ENCODE results near the gene ASAH2.
"Not testable (repeated sequence)": the region's sequence is repeated elsewhere in the genome, so short reads cannot be mapped to it uniquely, and the experiment has no call there.

The ASAH2 gene

GRCh38 chr10:50250096-50250854, 1.0 kb downstream of the ASAH2 start:
- DNase-seq = no peak

- DNase-seq = no peak
Measured at GRCh38 chr10:50248598-50248997, 2.7 kb downstream of the ASAH2 start.

DNA sequence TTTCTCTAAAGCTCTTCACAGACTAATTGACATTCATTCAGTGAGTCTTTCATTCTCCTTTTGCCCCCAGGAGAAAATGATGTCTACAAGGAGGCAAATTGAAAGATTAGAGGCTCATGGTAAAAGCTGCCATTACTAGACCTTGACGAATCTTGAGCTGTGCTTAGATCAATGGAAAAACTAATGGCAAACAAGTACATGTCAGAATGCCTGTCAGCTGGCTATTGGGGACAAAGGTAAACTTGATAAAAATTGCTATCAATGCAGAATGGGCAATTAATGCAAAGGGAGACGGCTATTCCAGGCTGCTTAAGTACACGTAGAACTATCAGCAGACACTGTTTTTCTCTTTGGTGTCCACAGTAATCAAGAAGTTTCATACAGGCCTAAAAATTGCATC, 3.3 kb downstream of the ASAH2 start:
- no peak for DNase-seq

- no peak for DNase-seq
Measured at GRCh38 chr10:50244201-50244600, 7.1 kb downstream of the ASAH2 start.

GRCh38 chr10:50242777-50243176, 8.5 kb downstream of the ASAH2 start:
- no peak for DNase-seq

GRCh38 chr10:50241478-50241877, 9.8 kb downstream of the ASAH2 start:
- not testable (repeated sequence) for DNase-seq

DNA sequence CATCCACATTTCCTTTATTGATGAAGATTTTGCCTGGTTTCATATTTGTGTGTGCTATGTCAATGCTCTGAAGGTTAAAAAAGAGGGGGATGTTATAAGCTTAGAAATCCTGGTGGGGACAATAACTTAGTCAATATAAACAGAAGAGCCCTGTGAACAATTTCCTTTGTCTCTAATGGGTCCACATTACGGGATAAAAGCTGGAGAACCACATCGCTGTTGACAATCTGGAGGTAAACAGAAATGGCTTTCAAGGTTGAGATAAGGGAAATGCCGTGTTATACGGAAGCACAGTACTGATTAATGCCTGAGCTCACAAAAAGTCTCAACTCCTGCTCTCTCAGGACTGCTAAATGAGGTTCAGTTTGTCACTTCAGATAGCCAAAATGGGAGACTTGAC, 16.8 kb downstream of the ASAH2 start:
- no peak for DNase-seq

DNA sequence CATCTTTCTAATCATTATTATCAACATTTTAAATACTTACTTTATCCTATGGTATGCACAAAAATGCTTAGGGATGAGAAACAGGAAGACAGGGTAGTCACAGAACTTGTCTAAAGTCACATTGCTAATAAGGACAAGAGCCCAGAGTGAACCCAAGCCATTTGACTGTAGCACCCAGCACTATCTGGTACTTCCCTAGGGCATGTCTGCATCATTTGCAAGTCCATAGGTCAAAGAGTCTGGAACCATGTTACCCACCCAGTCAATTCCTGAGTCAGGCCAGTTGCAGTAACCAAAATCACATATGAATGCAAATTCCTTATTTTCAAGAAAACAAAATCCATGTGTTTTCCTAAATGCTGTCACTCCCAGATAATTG, 19.1 kb downstream of the ASAH2 start:
- no peak for DNase-seq

DNA sequence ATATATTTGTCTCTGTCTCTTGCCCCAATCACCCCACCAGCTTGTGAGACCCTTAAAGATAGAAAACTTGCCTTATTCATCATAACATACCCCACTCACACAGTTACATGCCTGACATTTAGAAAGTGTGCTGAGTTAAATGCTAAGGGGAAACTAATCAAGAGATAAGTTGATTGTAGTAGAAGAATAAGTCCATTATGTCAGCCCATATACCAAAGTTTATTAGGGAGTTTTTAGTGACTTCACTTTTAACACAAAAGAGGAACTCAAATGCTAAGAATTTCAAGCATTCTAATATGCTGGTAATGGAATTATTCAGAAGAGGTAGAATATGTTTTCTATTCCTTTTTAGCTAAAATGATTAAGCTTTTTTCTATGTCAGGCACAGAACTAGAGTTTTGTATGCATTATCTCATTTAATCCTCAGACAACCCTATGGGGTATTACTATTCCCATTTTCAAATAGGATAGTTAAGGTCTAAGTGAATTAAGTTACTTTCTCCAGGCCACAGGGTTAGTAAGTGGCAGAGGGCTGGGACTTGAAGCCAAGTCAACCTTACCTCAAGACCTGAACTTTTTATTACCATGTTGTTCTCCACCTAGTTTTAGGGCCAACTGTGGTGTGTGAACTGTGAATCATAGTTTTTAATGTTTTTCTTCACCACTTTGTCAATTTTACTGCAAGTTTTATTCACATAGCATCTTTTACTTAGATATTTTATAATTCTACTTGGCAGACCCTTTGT, 19.6 kb downstream of the ASAH2 start:
- no peak for DNase-seq

GRCh38 chr10:50229460-50229859, 21.9 kb downstream of the ASAH2 start:
- DNase-seq = no peak

GRCh38 chr10:50228672-50229071, 22.6 kb downstream of the ASAH2 start:
- no peak for DNase-seq

GRCh38 chr10:50226610-50227009, 24.7 kb downstream of the ASAH2 start:
- no peak for DNase-seq

GRCh38 chr10:50224330-50224952, 26.9 kb downstream of the ASAH2 start:
- no peak for DNase-seq

DNA sequence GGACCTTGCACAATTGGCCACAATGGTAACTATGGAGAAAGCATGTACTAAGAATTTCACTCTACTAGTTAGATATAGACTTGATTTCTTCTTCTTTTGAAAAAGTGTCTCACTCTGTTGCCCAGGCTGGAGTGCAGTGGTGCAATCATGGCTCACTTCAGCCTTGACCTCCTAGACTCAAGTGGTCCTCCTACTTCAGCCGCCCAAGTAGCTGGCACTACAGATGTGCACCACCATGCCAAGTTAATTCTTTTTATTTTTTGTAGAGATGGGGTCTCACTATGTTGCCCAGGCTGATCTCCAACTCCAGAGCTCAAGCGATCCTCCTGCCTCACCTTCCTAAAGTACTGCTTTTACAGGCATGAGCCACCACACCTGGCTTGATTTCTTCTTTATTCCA, 29.1 kb downstream of the ASAH2 start:
- DNase-seq = no peak

GRCh38 chr10:50221470-50221869, 29.8 kb downstream of the ASAH2 start:
- DNase-seq = no peak

- DNase-seq = no peak
Measured at GRCh38 chr10:50219646-50220045, 31.7 kb downstream of the ASAH2 start.

DNA sequence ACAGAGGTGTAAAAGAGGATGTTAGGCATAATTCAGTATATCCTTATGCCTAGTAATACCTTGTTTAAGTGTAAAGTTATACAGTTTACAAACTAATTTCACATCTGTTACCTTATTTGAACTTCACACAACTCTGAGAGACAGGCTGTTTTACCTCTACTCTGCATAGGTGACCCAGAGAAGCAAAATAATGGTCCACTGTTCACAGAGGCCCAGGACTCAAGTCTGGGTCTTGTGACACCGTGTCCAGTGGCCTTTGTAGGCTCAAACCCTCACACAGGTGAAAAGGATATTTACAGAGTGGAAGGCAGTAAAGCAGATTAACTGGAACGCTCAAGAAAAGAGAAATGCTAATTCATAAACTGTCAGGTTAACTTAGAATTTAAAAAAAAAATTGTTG, 32.1 kb downstream of the ASAH2 start:
- no peak for DNase-seq

DNA sequence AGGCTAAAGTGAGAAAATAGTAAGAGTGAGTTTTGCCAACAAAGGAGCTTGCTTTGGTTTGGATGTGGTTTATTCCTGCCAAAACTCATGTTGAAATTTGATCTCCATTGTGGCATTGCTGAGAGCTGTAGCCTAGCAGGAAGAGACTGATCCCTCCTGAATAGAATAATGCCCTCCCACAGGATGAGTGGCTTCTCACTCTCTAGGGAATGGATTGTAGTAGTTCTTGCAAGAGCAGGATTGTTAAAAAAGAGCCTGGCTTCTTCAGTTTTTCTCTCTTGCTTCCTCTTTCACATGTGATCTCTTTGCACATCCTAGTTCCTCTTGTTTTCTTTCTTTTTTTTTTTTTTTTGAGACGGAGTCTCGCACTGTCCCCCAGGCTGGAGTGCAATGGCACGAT, 34.4 kb downstream of the ASAH2 start:
- DNase-seq = no peak

DNA sequence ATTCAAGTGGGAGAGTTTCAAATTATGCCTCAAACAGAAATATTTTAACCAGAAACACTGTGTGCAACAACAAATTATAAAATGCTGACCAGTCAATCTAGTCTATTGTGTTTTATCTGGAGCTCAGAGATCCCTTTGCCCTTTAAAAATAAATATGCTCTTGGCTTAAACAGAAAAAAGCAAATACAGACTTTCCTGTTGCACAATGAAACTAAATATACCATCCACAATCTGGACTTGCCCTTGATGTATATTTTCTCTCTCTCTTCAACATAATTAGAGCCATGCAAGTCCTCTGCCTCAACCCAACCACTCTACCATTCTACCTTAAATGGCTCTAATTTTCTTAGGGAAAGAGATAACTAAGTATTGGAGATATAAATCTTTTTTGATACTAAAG, 34.9 kb downstream of the ASAH2 start:
- DNase-seq = no peak

- DNase-seq = no peak
Measured at GRCh38 chr10:50211670-50212069, 39.6 kb downstream of the ASAH2 start.

GRCh38 chr10:50210876-50211275, 40.4 kb downstream of the ASAH2 start:
- DNase-seq = no peak
